Astrocyte (in vitro differentiated cells and primary cell): Measurements from ENCODE around the gene KIF21A. TPM values are rescaled to one million over a fixed set of nuclear protein-coding genes. Genes with fewer than 3 reads are reported as not detected.

Experiments
- DNase-seq: peaks from one replicate; pipeline ENCODE4 v3.0.0-alpha.2; 2010; ENCODE audit warnings: low read depth
- FAIRE-seq: peaks from 2 replicates; lab custom pipeline; 2011; peaks lifted over from hg19 to GRCh38; lab: Jason Lieb, UNC
- H2AFZ ChIP-seq: 2 replicates; pipeline ENCODE4 v1.6.0; 2012; ENCODE audit warnings: low read depth, low read length, inconsistent platforms
- H3K27ac ChIP-seq: 2 replicates; pipeline ENCODE4 v1.5.1; 2011; ENCODE audit warnings: low read depth, low read length, inconsistent platforms
- H3K27me3 ChIP-seq: 2 replicates; pipeline ENCODE4 v1.6.0; 2011; ENCODE audit warnings: low read length, inconsistent platforms; ENCODE audit not compliant: insufficient read depth
- H3K36me3 ChIP-seq: 2 replicates; pipeline ENCODE4 v1.5.1; 2011; ENCODE audit warnings: low read length, inconsistent platforms; ENCODE audit not compliant: insufficient read depth
- H3K4me1 ChIP-seq: 2 replicates; pipeline ENCODE4 v1.5.1; 2011; ENCODE audit warnings: low read length, inconsistent platforms; ENCODE audit not compliant: insufficient read depth
- H3K4me2 ChIP-seq: 2 replicates; pipeline ENCODE4 v1.6.0; 2012; ENCODE audit warnings: low read length, inconsistent platforms
- H3K4me3 ChIP-seq: 2 replicates; pipeline ENCODE4 v1.5.1; 2011; ENCODE audit warnings: low read depth, mild to moderate bottlenecking, low read length, inconsistent platforms; ENCODE audit not compliant: insufficient read depth
- H3K79me2 ChIP-seq: 2 replicates; pipeline ENCODE4 v1.6.0; 2012; ENCODE audit warnings: mild to moderate bottlenecking, low read length, inconsistent platforms; ENCODE audit not compliant: insufficient read depth
- H3K9ac ChIP-seq: 2 replicates; pipeline ENCODE4 v1.6.0; 2012; ENCODE audit warnings: mild to moderate bottlenecking, low read length, inconsistent platforms
- H3K9me3 ChIP-seq: 2 replicates; pipeline ENCODE4 v1.5.1; 2012; ENCODE audit warnings: low read depth, mild to moderate bottlenecking, low read length, inconsistent platforms; ENCODE audit not compliant: insufficient read depth
- H4K20me1 ChIP-seq: 2 replicates; pipeline ENCODE4 v1.6.0; 2012; ENCODE audit warnings: low read length, inconsistent platforms; ENCODE audit not compliant: insufficient read depth
- H3K27ac Mint-ChIP-seq: one replicate; pipeline ENCODE4 v1.8.0; 2021; ENCODE audit warnings: mild to moderate bottlenecking, mixed read lengths; ENCODE audit not compliant: unreplicated experiment
- H3K27me3 Mint-ChIP-seq: one replicate; pipeline ENCODE4 v1.8.0; 2021; ENCODE audit warnings: low read depth, mixed read lengths; ENCODE audit not compliant: unreplicated experiment
- H3K36me3 Mint-ChIP-seq: one replicate; pipeline ENCODE4 v1.8.0; 2021; ENCODE audit warnings: low read depth, mixed read lengths; ENCODE audit not compliant: unreplicated experiment
- H3K4me1 Mint-ChIP-seq: one replicate; pipeline ENCODE4 v1.8.0; 2021; ENCODE audit warnings: low read depth, mixed read lengths; ENCODE audit not compliant: unreplicated experiment
- H3K4me3 Mint-ChIP-seq: one replicate; pipeline ENCODE4 v1.8.0; 2021; ENCODE audit warnings: mild to moderate bottlenecking, moderate library complexity, mixed read lengths; ENCODE audit not compliant: unreplicated experiment
- H3K9me3 Mint-ChIP-seq: one replicate; pipeline ENCODE4 v1.8.0; 2021; ENCODE audit warnings: mild to moderate bottlenecking, mixed read lengths; ENCODE audit not compliant: unreplicated experiment
- EZH2 ChIP-seq: IDR thresholded peaks from 2 replicates; pipeline ENCODE4 v1.6.1; 2012; ENCODE audit warnings: mild to moderate bottlenecking, low read length, inconsistent platforms; ENCODE audit not compliant: insufficient read depth
- total RNA-seq: library from RNA; stranded (reverse); gene quantifications from 2 replicates; pipeline ENCODE4 v1.2.1, GENCODE V29; 2021
- TF ChIP-seq, protein P1 (sequence below): IDR thresholded peaks from 2 replicates; pipeline ENCODE4 v1.5.1; 2011; ENCODE audit warnings: low read depth, mild to moderate bottlenecking, inconsistent platforms, low read length, moderate library complexity; ENCODE audit not compliant: insufficient read depth

KIF21A gene
- total RNA-seq, 1 donor from 2014 or later = 26.3 TPM

DNA sequence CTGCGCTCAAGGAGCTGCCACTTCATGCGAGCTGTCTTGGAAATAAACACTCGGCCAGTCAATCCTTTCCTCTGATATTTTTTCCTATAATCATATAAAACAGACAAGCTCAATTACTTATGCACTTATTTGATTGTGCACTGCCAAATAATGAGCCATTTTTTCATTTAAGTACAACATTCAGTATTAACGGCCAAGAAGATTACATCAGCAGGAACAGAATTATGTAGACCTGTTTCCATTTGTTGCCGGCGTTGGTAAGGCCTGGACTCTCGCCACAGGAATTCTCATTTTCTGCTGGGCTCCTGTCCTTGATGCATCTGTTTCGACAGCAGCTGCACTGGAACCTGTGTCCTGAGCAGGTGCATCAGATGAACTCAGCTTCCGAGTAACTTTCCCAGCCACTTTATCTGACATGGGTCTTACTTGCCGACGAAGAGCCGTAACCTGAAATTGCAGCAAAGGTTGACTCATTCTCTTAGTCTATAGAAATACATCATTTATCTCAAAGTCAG is 110.2 kb downstream of the KIF21A start:
- Histone ChIP-seq H2AFZ (no peak overlapping the region), H3K9ac (no peak overlapping the region), H3K4me1 (no peaks in the 10 kb centered on the region), H3K9me3 (no peaks in the 10 kb centered on the region), H4K20me1 (no peaks in the 10 kb centered on the region), H3K4me2 (no peak overlapping the region), H3K36me3 (peaks cover 4% of the 10 kb centered on the region), H3K79me2 (no peaks in the 10 kb centered on the region), H3K4me3 (no peak overlapping the region), H3K27ac (no peak overlapping the region), H3K27me3 (no peaks in the 10 kb centered on the region)
- Mint-ChIP-seq H3K36me3 (no peaks in the 10 kb centered on the region), H3K4me1 (peaks cover 10% of the 10 kb centered on the region), H3K27ac (no peak overlapping the region), H3K4me3 (no peak overlapping the region), H3K27me3 (no peaks in the 10 kb centered on the region), H3K9me3 (no peaks in the 10 kb centered on the region)
- TF ChIP-seq EZH2 = no peak
- TF ChIP-seq, protein P1, sequence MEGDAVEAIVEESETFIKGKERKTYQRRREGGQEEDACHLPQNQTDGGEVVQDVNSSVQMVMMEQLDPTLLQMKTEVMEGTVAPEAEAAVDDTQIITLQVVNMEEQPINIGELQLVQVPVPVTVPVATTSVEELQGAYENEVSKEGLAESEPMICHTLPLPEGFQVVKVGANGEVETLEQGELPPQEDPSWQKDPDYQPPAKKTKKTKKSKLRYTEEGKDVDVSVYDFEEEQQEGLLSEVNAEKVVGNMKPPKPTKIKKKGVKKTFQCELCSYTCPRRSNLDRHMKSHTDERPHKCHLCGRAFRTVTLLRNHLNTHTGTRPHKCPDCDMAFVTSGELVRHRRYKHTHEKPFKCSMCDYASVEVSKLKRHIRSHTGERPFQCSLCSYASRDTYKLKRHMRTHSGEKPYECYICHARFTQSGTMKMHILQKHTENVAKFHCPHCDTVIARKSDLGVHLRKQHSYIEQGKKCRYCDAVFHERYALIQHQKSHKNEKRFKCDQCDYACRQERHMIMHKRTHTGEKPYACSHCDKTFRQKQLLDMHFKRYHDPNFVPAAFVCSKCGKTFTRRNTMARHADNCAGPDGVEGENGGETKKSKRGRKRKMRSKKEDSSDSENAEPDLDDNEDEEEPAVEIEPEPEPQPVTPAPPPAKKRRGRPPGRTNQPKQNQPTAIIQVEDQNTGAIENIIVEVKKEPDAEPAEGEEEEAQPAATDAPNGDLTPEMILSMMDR = no peak
- DNase-seq (no peak), FAIRE-seq (no peak)

GRCh38 chr12:39331539-39332261 is 111.2 kb downstream of the KIF21A start:
- no peak overlapping the region for H3K9ac ChIP-seq
- Mint-ChIP-seq H3K27ac (no peak overlapping the region), H3K4me3 (no peak overlapping the region), H3K36me3 (no peaks in the 10 kb centered on the region), H3K4me1 (peaks cover 10% of the 10 kb centered on the region), H3K27me3 (no peaks in the 10 kb centered on the region), H3K9me3 (no peaks in the 10 kb centered on the region)
- H3K4me1 ChIP-seq = no peaks in the 10 kb centered on the region
- H3K27ac ChIP-seq = no peak overlapping the region
- no peak overlapping the region for H2AFZ ChIP-seq
- H3K9me3 ChIP-seq = no peaks in the 10 kb centered on the region
- no peaks in the 10 kb centered on the region for H3K27me3 ChIP-seq
- no peak for DNase-seq
- no peaks in the 10 kb centered on the region for H3K79me2 ChIP-seq
- FAIRE-seq = no peak
- no peak overlapping the region for H3K4me3 ChIP-seq
- TF ChIP-seq, protein P1 = no peak
- TF ChIP-seq EZH2 = no peak
- H3K36me3 ChIP-seq = peaks cover 4% of the 10 kb centered on the region
- H3K4me2 ChIP-seq = no peak overlapping the region
- no peaks in the 10 kb centered on the region for H4K20me1 ChIP-seq

DNA sequence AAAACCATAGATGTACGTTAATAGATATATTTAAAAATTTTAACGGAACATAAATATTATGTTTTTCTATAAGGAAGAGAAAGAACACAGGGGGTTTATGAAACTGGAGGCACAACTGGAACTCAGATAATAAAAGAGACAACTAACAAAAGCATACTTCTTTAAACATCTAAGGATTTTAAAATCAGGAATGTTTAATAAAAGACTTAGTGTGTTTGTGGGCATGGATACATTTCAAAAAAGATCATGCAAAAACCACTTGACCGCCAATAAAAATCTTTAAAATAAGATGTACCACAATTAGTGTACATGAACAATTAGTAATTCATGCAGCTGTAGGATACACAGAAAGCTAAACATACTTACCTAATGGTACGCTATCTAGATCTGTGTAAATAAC is 113.0 kb downstream of the KIF21A start:
- Histone ChIP-seq H3K4me2 (no peak overlapping the region), H4K20me1 (no peaks in the 10 kb centered on the region), H3K27ac (no peak overlapping the region), H3K79me2 (no peaks in the 10 kb centered on the region), H3K4me1 (no peaks in the 10 kb centered on the region), H3K9ac (no peak overlapping the region), H3K27me3 (no peaks in the 10 kb centered on the region), H3K36me3 (peaks cover 4% of the 10 kb centered on the region), H2AFZ (no peak overlapping the region), H3K9me3 (no peaks in the 10 kb centered on the region), H3K4me3 (no peak overlapping the region)
- Mint-ChIP-seq H3K9me3 (no peaks in the 10 kb centered on the region), H3K27me3 (no peaks in the 10 kb centered on the region), H3K4me1 (peaks cover 10% of the 10 kb centered on the region), H3K4me3 (no peak overlapping the region), H3K36me3 (no peaks in the 10 kb centered on the region), H3K27ac (no peak overlapping the region)
- DNase-seq (no peak), FAIRE-seq (no peak)
- no peak for TF ChIP-seq EZH2
